HUES48 (cell line): ENCODE results near the gene RTP1.
"Not testable (repeated sequence)": the region's sequence is repeated elsewhere in the genome, so short reads cannot be mapped to it uniquely, and the experiment has no call there.

Experiments
- H3K27ac ChIP-seq: one replicate; pipeline ENCODE4 v1.7.0; 2013; ENCODE audit warnings: low read depth, low read length, inconsistent platforms
- H3K27me3 ChIP-seq: 2 replicates; pipeline ENCODE4 v1.6.1; 2013; ENCODE audit warnings: mild to moderate bottlenecking, low read length; ENCODE audit not compliant: control insufficient read depth, insufficient read depth
- H3K36me3 ChIP-seq: 2 replicates; pipeline ENCODE4 v1.6.1; 2013; ENCODE audit warnings: low read length; ENCODE audit not compliant: control insufficient read depth, insufficient read depth
- H3K4me1 ChIP-seq: 2 replicates; pipeline ENCODE4 v1.6.1; 2013; ENCODE audit warnings: mild to moderate bottlenecking, low read length; ENCODE audit not compliant: control insufficient read depth, insufficient read depth
- H3K4me3 ChIP-seq: 2 replicates; pipeline ENCODE4 v1.5.1; 2013; ENCODE audit warnings: mild to moderate bottlenecking, low read depth, low read length
- H3K9ac ChIP-seq: 2 replicates; pipeline ENCODE4 v1.6.1; 2013; ENCODE audit warnings: mild to moderate bottlenecking, low read depth, low read length, moderate library complexity
- H3K9me3 ChIP-seq: 2 replicates; pipeline ENCODE4 v1.6.1; 2013; ENCODE audit warnings: low read length; ENCODE audit not compliant: control insufficient read depth, insufficient read depth

The RTP1 gene

DNA sequence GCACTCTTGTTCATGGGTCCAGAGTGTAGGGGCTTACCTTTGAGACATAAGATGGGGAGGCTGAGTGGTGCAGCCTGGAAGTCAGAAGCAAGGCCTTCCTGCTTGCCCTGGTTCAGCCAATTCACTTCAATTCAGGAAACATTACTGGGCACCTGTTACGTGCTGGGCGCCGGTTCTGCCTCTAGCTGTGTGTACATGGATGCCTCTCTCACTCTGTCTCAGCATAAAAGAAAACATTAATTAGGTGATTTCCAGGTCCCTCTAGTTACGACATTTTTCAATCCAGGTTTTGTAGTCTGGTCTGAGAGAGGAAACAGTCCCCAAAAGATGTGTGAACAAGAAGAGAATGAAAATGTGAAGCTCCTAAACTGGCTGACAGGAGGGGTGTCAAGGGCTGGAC, 1.2 kb downstream of the RTP1 start:
- Histone ChIP-seq H3K9me3 (no peaks in the 10 kb centered on the region), H3K36me3 (no peaks in the 10 kb centered on the region), H3K4me3 (no peak overlapping the region), H3K27ac (no peak overlapping the region), H3K9ac (no peak overlapping the region), H3K4me1 (no peaks in the 10 kb centered on the region; the same call in 1 of the 2 replicates), H3K27me3 (no peaks in the 10 kb centered on the region)

DNA sequence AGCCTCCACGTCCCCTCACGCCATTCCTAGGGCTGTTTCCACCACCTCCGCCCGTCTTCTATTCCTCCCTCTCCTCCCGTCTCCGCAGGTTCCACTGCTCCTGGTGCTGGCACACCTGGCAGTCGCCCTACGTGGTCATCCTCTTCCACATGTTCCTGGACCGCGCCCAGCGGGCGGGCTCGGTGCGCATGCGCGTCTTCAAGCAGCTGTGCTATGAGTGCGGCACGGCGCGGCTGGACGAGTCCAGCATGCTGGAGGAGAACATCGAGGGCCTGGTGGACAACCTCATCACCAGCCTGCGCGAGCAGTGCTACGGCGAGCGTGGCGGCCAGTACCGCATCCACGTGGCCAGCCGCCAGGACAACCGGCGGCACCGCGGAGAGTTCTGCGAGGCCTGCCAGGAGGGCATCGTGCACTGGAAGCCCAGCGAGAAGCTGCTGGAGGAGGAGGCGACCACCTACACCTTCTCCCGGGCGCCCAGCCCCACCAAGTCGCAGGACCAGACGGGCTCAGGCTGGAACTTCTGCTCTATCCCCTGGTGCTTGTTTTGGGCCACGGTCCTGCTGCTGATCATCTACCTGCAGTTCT, 2.3 kb downstream of the RTP1 start:
- not testable (repeated sequence) for H3K9ac ChIP-seq, H3K27ac ChIP-seq, H3K36me3 ChIP-seq

DNA sequence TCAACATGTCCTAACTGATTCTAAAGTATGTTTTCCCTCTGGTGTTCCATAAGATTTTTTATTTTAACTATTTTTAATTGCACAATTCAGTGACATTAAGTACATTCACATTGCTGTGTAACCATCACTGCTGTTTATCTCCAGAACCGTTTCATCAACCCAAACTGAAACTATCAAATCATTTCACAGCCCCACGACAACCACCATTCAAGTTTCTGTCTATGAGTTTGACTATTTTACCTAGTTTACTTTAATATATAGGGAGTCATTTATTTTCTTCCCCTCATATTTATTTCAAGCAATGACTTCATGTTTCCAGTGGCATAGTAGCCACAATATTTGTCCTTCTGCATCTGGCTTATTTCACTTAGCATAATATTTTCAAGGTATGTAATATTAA, 8.4 kb downstream of the RTP1 start:
- no peaks in the 10 kb centered on the region for H3K27me3 ChIP-seq
- H3K9ac ChIP-seq, result no peak overlapping the region
- H3K27ac ChIP-seq, result no peak overlapping the region
- H3K36me3 ChIP-seq, result no peaks in the 10 kb centered on the region
- peaks cover 11% of the 10 kb centered on the region for H3K4me1 ChIP-seq
- peaks cover 23% of the 10 kb centered on the region for H3K9me3 ChIP-seq
- no peak overlapping the region for H3K4me3 ChIP-seq

More for the DNA sequence above, 2.3 kb downstream of the RTP1 start:
- not testable (repeated sequence) for H3K9me3 ChIP-seq, H3K27me3 ChIP-seq, H3K4me1 ChIP-seq, H3K4me3 ChIP-seq

DNA sequence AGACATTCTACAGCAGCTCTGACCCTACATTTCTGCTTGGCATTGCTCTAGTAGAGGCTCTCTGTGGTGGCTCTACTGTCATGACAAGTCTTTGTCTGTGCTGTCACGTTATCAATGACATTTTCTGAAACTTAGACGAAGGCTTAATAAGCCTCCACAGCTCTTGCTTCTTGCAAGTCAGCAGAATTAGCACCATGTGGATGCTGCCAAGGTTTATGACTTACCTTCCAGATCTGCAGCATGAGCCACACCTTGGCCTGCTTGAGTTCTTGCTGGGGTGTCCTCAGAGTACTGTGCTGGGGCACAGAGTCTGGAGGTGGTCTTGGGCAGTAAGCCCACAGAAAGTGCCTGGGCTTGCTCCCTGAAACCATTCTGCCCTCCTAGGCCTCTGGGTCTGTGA, 9.8 kb downstream of the RTP1 start:
- H3K4me3 ChIP-seq, result no peak overlapping the region
- H3K27ac ChIP-seq, result no peak overlapping the region
- no peaks in the 10 kb centered on the region for H3K36me3 ChIP-seq
- H3K4me1 ChIP-seq, result peaks cover 15% of the 10 kb centered on the region
- H3K9ac ChIP-seq, result no peak overlapping the region
- H3K27me3 ChIP-seq, result no peaks in the 10 kb centered on the region
- H3K9me3 ChIP-seq, result peaks cover 23% of the 10 kb centered on the region

DNA sequence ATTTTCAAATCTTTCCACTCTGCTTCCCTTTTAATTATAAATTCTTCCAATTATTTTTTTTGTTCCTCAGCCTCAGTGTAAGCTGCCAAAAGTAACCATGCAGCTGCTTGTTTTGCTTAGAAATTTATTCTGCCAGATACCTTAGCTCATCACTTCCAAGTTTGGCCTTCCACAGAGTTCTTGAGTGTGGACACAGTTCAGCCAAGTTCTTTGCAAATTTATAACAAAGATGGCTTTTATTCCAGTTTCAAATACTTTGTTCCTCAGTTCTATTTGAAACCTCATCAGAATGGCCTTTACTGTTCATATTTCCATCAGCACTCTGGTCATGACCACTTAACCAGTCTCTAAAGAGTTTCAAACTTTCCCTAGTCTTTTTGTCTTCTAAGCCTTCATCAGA, 10.3 kb downstream of the RTP1 start:
- peaks cover 15% of the 10 kb centered on the region for H3K4me1 ChIP-seq
- H3K27me3 ChIP-seq, result no peaks in the 10 kb centered on the region
- H3K9ac ChIP-seq, result no peak overlapping the region
- no peak overlapping the region for H3K4me3 ChIP-seq
- H3K9me3 ChIP-seq, result peaks cover 23% of the 10 kb centered on the region
- H3K36me3 ChIP-seq, result no peaks in the 10 kb centered on the region
- H3K27ac ChIP-seq, result no peak overlapping the region

DNA sequence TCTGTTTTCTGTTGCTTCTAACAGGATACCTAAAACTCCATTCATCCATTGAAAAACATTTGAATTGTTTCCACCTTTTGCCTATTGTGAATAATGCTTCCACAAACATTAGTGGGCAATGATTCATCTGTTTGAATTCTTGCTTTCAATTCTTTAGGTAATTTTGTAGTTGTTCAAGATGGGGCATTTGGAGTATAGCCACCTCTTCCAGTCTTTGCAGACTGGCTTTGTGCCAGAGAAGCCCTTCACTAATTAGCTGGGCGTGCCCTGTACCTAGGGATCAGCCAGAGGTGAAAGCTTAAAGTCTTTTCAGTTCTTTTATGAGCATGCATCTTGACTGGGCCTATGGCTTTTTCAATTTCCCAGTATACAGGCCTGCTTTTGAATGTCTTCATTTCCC, 10.9 kb downstream of the RTP1 start:
- Histone ChIP-seq H3K36me3 (no peaks in the 10 kb centered on the region), H3K27me3 (no peaks in the 10 kb centered on the region), H3K4me3 (no peak overlapping the region), H3K4me1 (peaks cover 15% of the 10 kb centered on the region), H3K9me3 (peaks cover 23% of the 10 kb centered on the region), H3K27ac (no peak overlapping the region), H3K9ac (no peak overlapping the region)

DNA sequence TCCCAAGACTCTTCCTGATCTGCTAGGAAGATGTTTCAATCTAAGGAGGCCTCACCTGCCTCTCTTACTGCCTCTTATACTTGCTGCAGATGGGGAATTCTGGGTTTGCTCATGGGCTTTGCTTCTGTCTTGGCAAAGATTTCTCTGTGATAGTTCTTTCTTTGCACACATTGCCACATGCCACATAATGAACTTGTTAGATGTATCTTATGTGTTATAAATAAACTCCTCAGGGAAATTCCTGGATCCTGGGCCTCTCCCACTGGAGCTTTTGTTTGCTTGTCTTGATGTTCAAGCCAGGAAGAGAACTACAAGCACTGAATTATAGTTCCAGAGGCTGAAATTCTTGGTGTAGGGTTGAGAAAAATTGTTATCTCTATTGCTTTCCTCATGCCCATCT, 12.2 kb downstream of the RTP1 start:
- Histone ChIP-seq H3K4me3 (no peak overlapping the region), H3K27ac (no peak overlapping the region), H3K36me3 (no peaks in the 10 kb centered on the region), H3K9me3 (peaks cover 23% of the 10 kb centered on the region), H3K4me1 (peaks cover 15% of the 10 kb centered on the region), H3K27me3 (no peaks in the 10 kb centered on the region), H3K9ac (no peak overlapping the region)

DNA sequence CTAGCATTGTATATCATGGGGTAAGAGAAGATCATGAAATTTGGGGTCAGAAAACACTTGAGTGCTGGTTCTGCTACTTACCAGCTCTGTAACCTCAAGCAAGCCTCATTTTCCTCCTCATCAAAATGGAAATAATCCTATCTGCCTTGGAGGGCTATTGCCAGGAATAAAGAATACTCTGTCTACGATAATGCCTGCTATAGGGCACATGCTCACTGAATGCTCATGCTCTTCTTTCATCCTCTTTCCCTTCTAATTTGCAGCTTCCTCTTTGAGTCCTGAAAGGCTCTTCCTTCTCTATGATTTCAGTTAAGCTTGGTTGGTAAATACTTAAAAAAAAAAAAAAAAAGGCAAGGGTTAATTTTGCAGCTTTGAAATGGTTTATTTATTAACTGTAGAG, 12.8 kb downstream of the RTP1 start:
- H3K4me3 ChIP-seq, result no peak overlapping the region

DNA sequence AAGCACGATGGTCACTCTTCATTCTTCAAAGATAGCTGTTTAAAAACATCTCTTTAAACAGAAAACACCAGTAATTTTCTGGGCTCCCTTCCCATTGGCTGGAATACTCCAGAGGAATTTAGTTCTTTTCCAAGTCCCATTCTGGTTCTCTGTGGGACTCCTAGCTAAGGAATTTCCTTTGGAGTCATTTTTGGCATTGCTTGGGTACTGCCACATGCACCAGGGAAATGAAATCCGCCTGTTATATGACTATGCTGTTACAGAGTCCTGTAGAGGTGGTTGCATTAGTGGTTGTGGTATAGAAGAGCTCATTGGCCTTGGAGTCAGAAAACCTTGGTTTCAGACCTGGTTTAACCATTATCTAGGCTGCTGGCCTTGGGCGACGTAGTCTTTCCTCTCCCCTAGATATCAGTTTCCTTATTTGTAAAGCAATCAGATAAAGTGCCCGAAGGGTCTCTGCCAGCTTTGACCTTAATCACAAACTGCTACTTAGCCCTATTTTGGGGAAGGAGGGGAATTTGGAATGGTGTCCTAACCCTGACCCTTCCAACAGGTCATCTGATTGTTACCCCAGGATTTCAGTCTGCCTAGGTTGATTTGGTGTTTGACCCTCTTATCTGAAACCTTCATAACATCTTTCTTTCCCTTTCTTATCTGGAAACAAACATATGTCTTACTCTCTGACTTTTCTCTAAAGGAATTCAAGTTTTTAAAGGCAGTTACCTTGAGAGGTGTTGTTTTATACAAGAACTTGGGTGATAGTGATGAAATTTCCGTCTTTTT, 13.4 kb downstream of the RTP1 start:
- H3K4me3 ChIP-seq, result no peak overlapping the region; the same call in 1 of the 2 replicates
- H3K4me1 ChIP-seq, result peaks cover 15% of the 10 kb centered on the region

More for the DNA sequence above, 12.8 kb downstream of the RTP1 start:
- Histone ChIP-seq H3K27me3 (no peaks in the 10 kb centered on the region), H3K36me3 (no peaks in the 10 kb centered on the region), H3K9me3 (peaks cover 23% of the 10 kb centered on the region), H3K4me1 (peaks cover 15% of the 10 kb centered on the region), H3K27ac (no peak overlapping the region), H3K9ac (no peak overlapping the region)

DNA sequence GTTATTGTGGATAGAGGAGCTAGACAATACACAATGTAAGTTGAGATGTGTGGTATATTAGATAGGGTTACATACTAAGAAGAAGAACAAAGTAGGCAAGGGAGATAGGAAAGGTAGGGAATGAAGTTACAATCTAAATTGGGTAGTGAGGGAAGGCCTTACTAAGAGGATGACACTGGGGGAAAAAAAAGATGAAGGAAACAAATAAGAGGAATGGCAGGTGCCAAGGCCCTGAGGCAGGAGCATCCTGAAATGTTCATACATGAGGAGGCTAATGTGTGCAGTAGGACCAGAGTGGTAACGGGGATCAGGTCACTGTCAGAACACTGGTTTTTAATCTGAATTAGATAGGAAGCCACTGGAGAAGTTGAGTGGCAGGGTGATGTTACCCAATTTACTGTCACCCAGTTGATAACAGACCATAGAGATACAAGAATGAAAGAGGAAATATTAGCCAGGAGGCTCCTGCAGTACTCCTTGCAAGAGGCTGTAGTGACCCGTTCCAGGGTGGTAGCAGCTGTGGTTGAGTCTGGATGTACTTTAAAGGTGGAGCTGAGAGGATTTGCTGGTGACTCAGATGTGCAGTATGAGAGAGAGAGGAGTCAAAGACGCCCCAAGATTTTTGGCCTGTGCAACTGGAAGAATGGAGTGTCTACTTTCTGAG, 14.4 kb downstream of the RTP1 start:
- Histone ChIP-seq H3K9ac (no peak overlapping the region), H3K4me3 (no peak overlapping the region), H3K9me3 (peaks cover 19% of the 10 kb centered on the region), H3K4me1 (peaks cover 15% of the 10 kb centered on the region), H3K36me3 (no peaks in the 10 kb centered on the region), H3K27ac (no peak overlapping the region), H3K27me3 (no peaks in the 10 kb centered on the region)

More for the DNA sequence above, 13.4 kb downstream of the RTP1 start:
- no peaks in the 10 kb centered on the region for H3K36me3 ChIP-seq
- H3K9ac ChIP-seq, result no peak overlapping the region
- no peaks in the 10 kb centered on the region for H3K27me3 ChIP-seq
- H3K9me3 ChIP-seq, result peaks cover 23% of the 10 kb centered on the region
- peak overlapping the region; percentile 26 for H3K27ac ChIP-seq

DNA sequence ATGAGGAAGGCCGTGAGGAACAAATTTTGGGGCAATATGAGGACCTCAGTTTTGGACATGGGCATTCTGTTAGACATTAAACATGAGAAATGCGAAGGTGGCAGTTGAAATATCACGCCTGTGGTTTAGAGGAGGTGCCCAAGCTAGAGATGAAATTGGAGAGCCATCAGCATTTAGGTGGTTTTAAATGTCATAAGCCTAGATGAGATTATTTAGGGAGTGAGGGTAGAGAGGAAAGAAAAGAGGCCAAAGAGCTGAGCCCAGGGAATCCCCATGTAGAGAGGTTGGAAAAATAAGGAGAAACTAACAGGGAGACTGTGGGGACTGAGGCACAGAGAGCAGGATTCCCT, 14.9 kb downstream of the RTP1 start:
- Histone ChIP-seq H3K9me3 (peaks cover 14% of the 10 kb centered on the region), H3K36me3 (no peaks in the 10 kb centered on the region), H3K9ac (no peak overlapping the region), H3K4me3 (no peak overlapping the region), H3K4me1 (peaks cover 15% of the 10 kb centered on the region), H3K27ac (no peak overlapping the region), H3K27me3 (no peaks in the 10 kb centered on the region)
